Thyroid gland (tissue), 4 donors: ENCODE measurements around the gene MRGPRE.

Source experiments
- POLR2A ChIP-seq, 2 donors: fragments of 450-650 bp; IDR thresholded peaks; one replicate each; pipeline ENCODE4 v1.6.1; 2017; ENCODE audit warnings: antibody characterized with exemption in 2 of 2, mild to moderate bottlenecking in 2 of 2, moderate library complexity in 1 of 2
- TF ChIP-seq, protein P1 (sequence below), 6 experiments: fragments of 200-600 bp in 3 of 6; fragments of 450-650 bp in 3 of 6; sonication (generic) in 3 of 6; IDR thresholded peaks; one replicate each; pipeline ENCODE4 v1.5.1; 2016 to 2019; ENCODE audit warnings: antibody characterized with exemption in 6 of 6, mild to moderate bottlenecking in 2 of 6, inconsistent platforms in 1 of 6, moderate library complexity in 1 of 6

DNA sequence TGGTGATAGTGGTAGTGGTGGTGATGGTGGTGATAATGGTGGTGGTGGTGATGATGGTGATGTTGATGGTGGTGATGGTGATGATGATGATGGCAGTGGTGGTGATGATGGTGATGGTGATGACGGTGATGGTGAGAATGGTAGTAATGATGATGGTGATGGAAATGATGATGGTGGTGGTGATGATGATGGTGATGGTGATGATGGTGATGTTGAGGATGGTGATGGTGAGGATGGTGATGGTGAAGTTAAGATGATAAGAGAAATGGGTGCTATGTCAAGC is 25.4 kb downstream of the MRGPRE start:
- no peak for TF ChIP-seq POLR2A (IDR thresholded peaks at IDR 0.05)
- TF ChIP-seq, protein P1, sequence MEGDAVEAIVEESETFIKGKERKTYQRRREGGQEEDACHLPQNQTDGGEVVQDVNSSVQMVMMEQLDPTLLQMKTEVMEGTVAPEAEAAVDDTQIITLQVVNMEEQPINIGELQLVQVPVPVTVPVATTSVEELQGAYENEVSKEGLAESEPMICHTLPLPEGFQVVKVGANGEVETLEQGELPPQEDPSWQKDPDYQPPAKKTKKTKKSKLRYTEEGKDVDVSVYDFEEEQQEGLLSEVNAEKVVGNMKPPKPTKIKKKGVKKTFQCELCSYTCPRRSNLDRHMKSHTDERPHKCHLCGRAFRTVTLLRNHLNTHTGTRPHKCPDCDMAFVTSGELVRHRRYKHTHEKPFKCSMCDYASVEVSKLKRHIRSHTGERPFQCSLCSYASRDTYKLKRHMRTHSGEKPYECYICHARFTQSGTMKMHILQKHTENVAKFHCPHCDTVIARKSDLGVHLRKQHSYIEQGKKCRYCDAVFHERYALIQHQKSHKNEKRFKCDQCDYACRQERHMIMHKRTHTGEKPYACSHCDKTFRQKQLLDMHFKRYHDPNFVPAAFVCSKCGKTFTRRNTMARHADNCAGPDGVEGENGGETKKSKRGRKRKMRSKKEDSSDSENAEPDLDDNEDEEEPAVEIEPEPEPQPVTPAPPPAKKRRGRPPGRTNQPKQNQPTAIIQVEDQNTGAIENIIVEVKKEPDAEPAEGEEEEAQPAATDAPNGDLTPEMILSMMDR (IDR thresholded peaks at IDR 0.05): no peak
